HepG2 (cell line): ENCODE data around the gene SLC1A4. TPM values are rescaled to one million over a fixed set of nuclear protein-coding genes. Genes with fewer than 3 reads are reported as not detected.

Experiments
- ATF3 ChIP-seq: sonication (generic); formaldehyde crosslinking; IDR thresholded peaks from 2 replicates; pipeline ENCODE4 v1.4.0; 2020; ENCODE audit warnings: missing genetic modification reagents
- BCL3 ChIP-seq: sonication (generic); formaldehyde crosslinking; IDR thresholded peaks from 2 replicates; pipeline ENCODE4 v1.5.1; 2020; ENCODE audit warnings: mild to moderate bottlenecking, missing genetic modification reagents, moderate library complexity
- BHLHE40 ChIP-seq: IDR thresholded peaks from 2 replicates; pipeline ENCODE4 v1.6.1; 2011; ENCODE audit warnings: low read length, improper control_type of control experiment
- CHD4 ChIP-seq: fragments of 200-600 bp; sonication (generic); IDR thresholded peaks from 2 replicates; pipeline ENCODE4 v1.7.0; 2017; ENCODE audit warnings: mild to moderate bottlenecking, low read length, borderline replicate concordance
- LBX2 ChIP-seq: sonication (generic); formaldehyde crosslinking; IDR thresholded peaks from 2 replicates; pipeline ENCODE4 v1.5.0; 2020; ENCODE audit warnings: missing genetic modification reagents, mild to moderate bottlenecking, borderline replicate concordance
- NRL ChIP-seq: sonication (generic); formaldehyde crosslinking; IDR thresholded peaks from 2 replicates; pipeline ENCODE4 v1.5.0; 2020; ENCODE audit warnings: missing genetic modification reagents, mild to moderate bottlenecking, moderate library complexity, borderline replicate concordance
- PBX2 ChIP-seq: IDR thresholded peaks from 2 replicates; pipeline ENCODE4 v1.6.1; 2016; ENCODE audit warnings: control low read depth
- PHF5A ChIP-seq: IDR thresholded peaks from one replicate; pipeline ENCODE4 v1.6.1; 2018; ENCODE audit warnings: low read depth, missing genetic modification reagents; ENCODE audit not compliant: unreplicated experiment
- SNAPC2 ChIP-seq: sonication (generic); formaldehyde crosslinking; IDR thresholded peaks from 2 replicates; pipeline ENCODE4 v1.8.1; 2022; ENCODE audit warnings: mild to moderate bottlenecking, missing genetic modification reagents
- TBX3 ChIP-seq: fragments of 450-650 bp; IDR thresholded peaks from 2 replicates; pipeline ENCODE4 v1.6.1; 2017; ENCODE audit warnings: antibody characterized with exemption, mild to moderate bottlenecking, inconsistent platforms, borderline replicate concordance
- ZMYM3 ChIP-seq: sonication (generic); formaldehyde crosslinking; IDR thresholded peaks from 2 replicates; pipeline ENCODE4 v1.5.1; 2020; ENCODE audit warnings: mild to moderate bottlenecking, missing genetic modification reagents
- ZNF230 ChIP-seq: sonication (generic); formaldehyde crosslinking; IDR thresholded peaks from 2 replicates; pipeline ENCODE4 v1.4.0; 2020; ENCODE audit warnings: mild to moderate bottlenecking, missing genetic modification reagents
- ZNF335 ChIP-seq: sonication (generic); formaldehyde crosslinking; IDR thresholded peaks from 2 replicates; pipeline ENCODE4 v1.4.0; 2020; ENCODE audit warnings: missing genetic modification reagents
- ZNF512B ChIP-seq: sonication (generic); formaldehyde crosslinking; IDR thresholded peaks from 2 replicates; pipeline ENCODE4 v1.5.1; 2020; ENCODE audit warnings: missing genetic modification reagents, mild to moderate bottlenecking, borderline replicate concordance
- ZNF605 ChIP-seq: sonication (generic); formaldehyde crosslinking; IDR thresholded peaks from 2 replicates; pipeline ENCODE4 v1.8.0; 2022; ENCODE audit warnings: mild to moderate bottlenecking, missing genetic modification reagents
- ZNF609 ChIP-seq: sonication (generic); formaldehyde crosslinking; IDR thresholded peaks from 2 replicates; pipeline ENCODE4 v1.4.0; 2020; ENCODE audit warnings: mild to moderate bottlenecking, missing genetic modification reagents, borderline replicate concordance
- ZNF772 ChIP-seq: sonication (generic); formaldehyde crosslinking; IDR thresholded peaks from 2 replicates; pipeline ENCODE4 v1.5.0; 2020; ENCODE audit warnings: mild to moderate bottlenecking, missing genetic modification reagents
- polyA plus RNA-seq, 8 experiments: library from polyadenylated mRNA; depleted of rRNA in 3 of 8; stranded (reverse) in 7 of 8; unstranded in 1 of 8; fragments of >200 nt; fragmentation: Illumina TruSeq in 4 of 8; extraction: Trizol in 4 of 8; gene quantifications; 2 replicates each; pipeline versions ENCODE4 v1.2.1 to v1.2.3, GENCODE V29; 2011 to 2016; ENCODE audit warnings: low read depth in 4 of 8, missing spikeins in 1 of 8, mixed read lengths in 1 of 8; ENCODE audit not compliant: insufficient read depth in 1 of 8
- total RNA-seq, 5 experiments: library from RNA; depleted of rRNA; stranded (reverse); fragments of >200 nt; fragmentation: Illumina TruSeq; extraction: Trizol; gene quantifications; 2 replicates each; pipeline ENCODE4 v1.2.3, GENCODE V29; 2016; ENCODE audit warnings: low read depth in 1 of 5

The SLC1A4 gene
- total and polyA plus RNA-seq, 2 of the 13 experiments (the other 11 are each of a cell fraction or from before 2014, with no cell fraction given), result 21.0 to 39.6 TPM

- TF ChIP-seq TBX3 (peak; percentile 52; the same call in 1 of the 2 replicates), ZNF512B (no peak), ZNF605 (CRISPR knock-in tag) (no peak), PBX2 (CRISPR knock-in tag) (peak; percentile 38; the same call in 1 of the 2 replicates), SNAPC2 (CRISPR knock-in tag) (0 out of 2 replicates have a peak, but pooled peaks have one; percentile 70), PHF5A (CRISPR knock-in tag) (no peak), ZNF609 (CRISPR knock-in tag) (0 out of 2 replicates have a peak, but pooled peaks have one; percentile 61), NRL (CRISPR knock-in tag) (no peak), BHLHE40 (peak; percentile 43; the same call in 1 of the 2 replicates), ATF3 (CRISPR knock-in tag) (0 out of 2 replicates have a peak, but pooled peaks have one; percentile 21), ZNF230 (CRISPR knock-in tag) (0 out of 2 replicates have a peak, but pooled peaks have one; percentile 32), BCL3 (no peak), ZNF772 (CRISPR knock-in tag) (no peak), LBX2 (no peak), CHD4 (0 out of 2 replicates have a peak, but pooled peaks have one; percentile 26), ZNF335 (CRISPR knock-in tag) (no peak; the same call in 1 of the 2 replicates), ZMYM3 (CRISPR knock-in tag) (no peak; the same call in 1 of the 2 replicates)
Observed at GRCh38 chr2:64943387-64944150, 45.6 kb upstream of the SLC1A4 start (continued).
